Astrocyte (in vitro differentiated cells and primary cell): ENCODE results near the gene SPIB. TPM values are rescaled to one million over a fixed set of nuclear protein-coding genes. Genes with fewer than 3 reads are reported as not detected.

Experiments
- DNase-seq: peaks from one replicate; pipeline ENCODE4 v3.0.0-alpha.2; 2010; ENCODE audit warnings: low read depth
- FAIRE-seq: peaks from 2 replicates; lab custom pipeline; 2011; peaks lifted over from hg19 to GRCh38; lab: Jason Lieb, UNC
- H2AFZ ChIP-seq: 2 replicates; pipeline ENCODE4 v1.6.0; 2012; ENCODE audit warnings: low read depth, low read length, inconsistent platforms
- H3K27ac ChIP-seq: 2 replicates; pipeline ENCODE4 v1.5.1; 2011; ENCODE audit warnings: low read depth, low read length, inconsistent platforms
- H3K27me3 ChIP-seq: 2 replicates; pipeline ENCODE4 v1.6.0; 2011; ENCODE audit warnings: low read length, inconsistent platforms; ENCODE audit not compliant: insufficient read depth
- H3K36me3 ChIP-seq: 2 replicates; pipeline ENCODE4 v1.5.1; 2011; ENCODE audit warnings: low read length, inconsistent platforms; ENCODE audit not compliant: insufficient read depth
- H3K4me1 ChIP-seq: 2 replicates; pipeline ENCODE4 v1.5.1; 2011; ENCODE audit warnings: low read length, inconsistent platforms; ENCODE audit not compliant: insufficient read depth
- H3K4me2 ChIP-seq: 2 replicates; pipeline ENCODE4 v1.6.0; 2012; ENCODE audit warnings: low read length, inconsistent platforms
- H3K4me3 ChIP-seq: 2 replicates; pipeline ENCODE4 v1.5.1; 2011; ENCODE audit warnings: low read depth, mild to moderate bottlenecking, low read length, inconsistent platforms; ENCODE audit not compliant: insufficient read depth
- H3K79me2 ChIP-seq: 2 replicates; pipeline ENCODE4 v1.6.0; 2012; ENCODE audit warnings: mild to moderate bottlenecking, low read length, inconsistent platforms; ENCODE audit not compliant: insufficient read depth
- H3K9ac ChIP-seq: 2 replicates; pipeline ENCODE4 v1.6.0; 2012; ENCODE audit warnings: mild to moderate bottlenecking, low read length, inconsistent platforms
- H3K9me3 ChIP-seq: 2 replicates; pipeline ENCODE4 v1.5.1; 2012; ENCODE audit warnings: low read depth, mild to moderate bottlenecking, low read length, inconsistent platforms; ENCODE audit not compliant: insufficient read depth
- H4K20me1 ChIP-seq: 2 replicates; pipeline ENCODE4 v1.6.0; 2012; ENCODE audit warnings: low read length, inconsistent platforms; ENCODE audit not compliant: insufficient read depth
- H3K27ac Mint-ChIP-seq: one replicate; pipeline ENCODE4 v1.8.0; 2021; ENCODE audit warnings: mild to moderate bottlenecking, mixed read lengths; ENCODE audit not compliant: unreplicated experiment
- H3K27me3 Mint-ChIP-seq: one replicate; pipeline ENCODE4 v1.8.0; 2021; ENCODE audit warnings: low read depth, mixed read lengths; ENCODE audit not compliant: unreplicated experiment
- H3K36me3 Mint-ChIP-seq: one replicate; pipeline ENCODE4 v1.8.0; 2021; ENCODE audit warnings: low read depth, mixed read lengths; ENCODE audit not compliant: unreplicated experiment
- H3K4me1 Mint-ChIP-seq: one replicate; pipeline ENCODE4 v1.8.0; 2021; ENCODE audit warnings: low read depth, mixed read lengths; ENCODE audit not compliant: unreplicated experiment
- H3K4me3 Mint-ChIP-seq: one replicate; pipeline ENCODE4 v1.8.0; 2021; ENCODE audit warnings: mild to moderate bottlenecking, moderate library complexity, mixed read lengths; ENCODE audit not compliant: unreplicated experiment
- H3K9me3 Mint-ChIP-seq: one replicate; pipeline ENCODE4 v1.8.0; 2021; ENCODE audit warnings: mild to moderate bottlenecking, mixed read lengths; ENCODE audit not compliant: unreplicated experiment
- CTCF ChIP-seq: IDR thresholded peaks from 2 replicates; pipeline ENCODE4 v1.5.1; 2011; ENCODE audit warnings: low read depth, mild to moderate bottlenecking, inconsistent platforms, low read length, moderate library complexity; ENCODE audit not compliant: insufficient read depth
- EZH2 ChIP-seq: IDR thresholded peaks from 2 replicates; pipeline ENCODE4 v1.6.1; 2012; ENCODE audit warnings: mild to moderate bottlenecking, low read length, inconsistent platforms; ENCODE audit not compliant: insufficient read depth
- total RNA-seq: library from RNA; stranded (reverse); gene quantifications from 2 replicates; pipeline ENCODE4 v1.2.1, GENCODE V29; 2021

The SPIB gene
- total RNA-seq, 1 donor from 2014 or later, result 0.14 TPM

DNA sequence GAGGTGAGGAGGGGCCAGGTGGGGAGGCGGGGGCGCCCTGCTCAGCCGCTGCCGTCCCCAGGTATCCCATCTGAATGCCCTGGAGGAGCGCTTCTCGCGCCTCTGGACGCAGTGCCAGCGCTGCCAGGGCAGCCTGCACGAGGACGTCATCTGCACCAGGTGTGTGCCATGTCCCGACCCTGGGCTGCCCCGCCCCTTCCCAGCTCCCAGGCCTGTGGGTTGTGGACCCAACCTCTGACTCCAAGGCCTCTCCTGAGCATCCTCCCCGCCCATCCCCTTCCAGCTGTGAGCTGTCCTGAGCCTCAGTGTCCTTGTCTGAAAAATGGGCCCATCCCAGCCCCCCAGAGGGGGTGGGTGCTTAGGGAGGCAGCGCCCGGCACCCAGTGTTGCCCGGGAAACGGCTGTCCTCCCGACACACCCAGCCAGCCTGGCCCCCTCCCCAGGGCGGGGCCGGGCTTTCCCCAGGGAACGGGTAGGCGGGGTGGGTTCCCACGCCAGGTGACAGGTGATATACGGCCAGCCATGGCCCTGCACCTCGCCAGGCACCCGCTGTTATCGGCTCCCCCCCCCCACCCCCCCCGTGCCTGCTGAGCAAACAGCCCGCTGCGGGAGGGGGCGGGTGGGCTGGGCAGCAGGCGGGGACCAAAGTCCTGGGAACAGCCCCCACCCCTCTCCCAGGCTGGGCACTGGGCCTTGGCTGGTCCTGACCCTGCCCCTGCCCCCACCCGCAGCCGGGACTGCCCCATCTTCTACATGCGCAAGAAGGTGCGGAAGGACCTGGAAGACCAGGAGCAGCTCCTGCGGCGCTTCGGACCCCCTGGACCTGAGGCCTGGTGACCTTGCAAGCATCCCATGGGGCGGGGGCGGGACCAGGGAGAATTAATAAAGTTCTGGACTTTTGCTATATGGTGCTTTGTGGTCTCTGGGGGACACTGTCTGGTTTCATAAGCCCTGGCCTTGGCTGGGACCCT lies 1.3 kb upstream of the SPIB start:
- no peak for FAIRE-seq
- Mint-ChIP-seq H3K27ac (no peak overlapping the region), H3K9me3 (peaks cover 3% of the 10 kb centered on the region)

GRCh38 chr19:50419022-50419579 lies 363 bp downstream of the SPIB start:
- no peaks in the 10 kb centered on the region for H3K4me1 ChIP-seq
- no peaks in the 10 kb centered on the region for H4K20me1 ChIP-seq
- FAIRE-seq (no peak), DNase-seq (no peak)
- Mint-ChIP-seq H3K27ac (no peak overlapping the region), H3K4me3 (no peak overlapping the region), H3K9me3 (peaks cover 3% of the 10 kb centered on the region), H3K27me3 (peaks cover 21% of the 10 kb centered on the region), H3K4me1 (no peaks in the 10 kb centered on the region), H3K36me3 (no peaks in the 10 kb centered on the region)
- no peak overlapping the region for H3K4me3 ChIP-seq
- H3K27me3 ChIP-seq, result peaks cover 16% of the 10 kb centered on the region
- no peaks in the 10 kb centered on the region for H3K36me3 ChIP-seq
- TF ChIP-seq CTCF (no peak), EZH2 (peak; percentile 42)
- H2AFZ ChIP-seq, result no peak overlapping the region
- no peaks in the 10 kb centered on the region for H3K79me2 ChIP-seq
- H3K9me3 ChIP-seq, result no peaks in the 10 kb centered on the region
- no peak overlapping the region for H3K9ac ChIP-seq
- H3K27ac ChIP-seq, result no peak overlapping the region
- H3K4me2 ChIP-seq, result no peak overlapping the region

More for the DNA sequence above, 1.3 kb upstream of the SPIB start:
- Mint-ChIP-seq H3K27me3 (peaks cover 21% of the 10 kb centered on the region), H3K4me1 (no peaks in the 10 kb centered on the region), H3K4me3 (no peak overlapping the region), H3K36me3 (peaks cover 2% of the 10 kb centered on the region)
- H3K9me3 ChIP-seq, result no peaks in the 10 kb centered on the region
- H3K27me3 ChIP-seq, result peaks cover 16% of the 10 kb centered on the region
- no peaks in the 10 kb centered on the region for H3K4me1 ChIP-seq
- no peak overlapping the region for H3K4me3 ChIP-seq
- no peak for DNase-seq
- H3K9ac ChIP-seq, result no peak overlapping the region
- H3K79me2 ChIP-seq, result no peaks in the 10 kb centered on the region
- H2AFZ ChIP-seq, result no peak overlapping the region
- no peaks in the 10 kb centered on the region for H4K20me1 ChIP-seq
- H3K27ac ChIP-seq, result no peak overlapping the region
- no peak overlapping the region for H3K4me2 ChIP-seq
- H3K36me3 ChIP-seq, result no peaks in the 10 kb centered on the region
- TF ChIP-seq EZH2, result no peak

- H3K9ac ChIP-seq, result no peak overlapping the region
- Mint-ChIP-seq H3K9me3 (peaks cover 5% of the 10 kb centered on the region), H3K36me3 (no peaks in the 10 kb centered on the region), H3K4me3 (no peak overlapping the region), H3K27me3 (peaks cover 21% of the 10 kb centered on the region), H3K27ac (no peak overlapping the region), H3K4me1 (no peaks in the 10 kb centered on the region)
- TF ChIP-seq CTCF, result no peak
- no peak for TF ChIP-seq EZH2
- FAIRE-seq (no peak), DNase-seq (no peak)
- no peak overlapping the region for H3K27ac ChIP-seq
- H2AFZ ChIP-seq, result no peak overlapping the region
- no peaks in the 10 kb centered on the region for H3K4me1 ChIP-seq
- no peaks in the 10 kb centered on the region for H4K20me1 ChIP-seq
- H3K4me2 ChIP-seq, result no peak overlapping the region
- no peak overlapping the region for H3K4me3 ChIP-seq
- peaks cover 16% of the 10 kb centered on the region for H3K27me3 ChIP-seq
- H3K36me3 ChIP-seq, result no peaks in the 10 kb centered on the region
- H3K79me2 ChIP-seq, result no peaks in the 10 kb centered on the region
- no peaks in the 10 kb centered on the region for H3K9me3 ChIP-seq
Observed at GRCh38 chr19:50419580-50420035, 870 bp downstream of the SPIB start.
